PC-9 (cell line): ENCODE data around the gene ADORA2B.

Experiments
- CTCF ChIP-seq: fragments of 200-600 bp; sonication (generic); conservative IDR thresholded peaks from 2 replicates; pipeline ENCODE4 v1.6.1; 2017; ENCODE audit warnings: mixed run types, antibody characterized with exemption, mild to moderate bottlenecking, moderate library complexity
- EZH2 ChIP-seq: fragments of 200-600 bp; sonication (generic); IDR thresholded peaks from 2 replicates; pipeline ENCODE4 v1.8.0; 2017; ENCODE audit warnings: antibody characterized with exemption, low read depth

- TF ChIP-seq CTCF (no peak), EZH2 (no peak)
Observed at GRCh38 chr17:15913826-15914225, 31.1 kb upstream of the ADORA2B start.
